Endothelial cell of umbilical vein (primary cell): ENCODE data around the gene HMGCS2. TPM values are rescaled to one million over a fixed set of nuclear protein-coding genes. Genes with fewer than 3 reads are reported as not detected.

Source experiments
- BruUV-seq: library from RNA; stranded (reverse); fragments of 400-500 nt; replicated peaks from 2 replicates; lab custom pipeline; 2021; lab: Mats Ljungman, UMichigan
- CTCF ChIA-PET: fragments of 300-600, 350-600 bp; sonication (Branson Sonifier 250); formaldehyde crosslinking; loops from one replicate; lab custom pipeline; 2021; ENCODE audit warnings: antibody characterized with exemption, inconsistent platforms; lab: Charles Lee
- POLR2A ChIA-PET: fragments of 300-600, 350-600 bp; sonication (Branson Sonifier 250); formaldehyde crosslinking; loops from one replicate; lab custom pipeline; 2021; ENCODE audit warnings: antibody characterized with exemption, inconsistent platforms; lab: Charles Lee
- DNase-seq: peaks from one replicate; pipeline ENCODE4 v3.0.0-alpha.2; 2011; ENCODE audit warnings: low read depth, low spot score
- FAIRE-seq: peaks from 2 replicates; lab custom pipeline; 2011; peaks lifted over from hg19 to GRCh38; lab: Jason Lieb, UNC
- H2AFZ ChIP-seq: 2 replicates; pipeline ENCODE4 v1.6.0; 2012; ENCODE audit warnings: low read depth, low read length, control low read depth, inconsistent platforms
- H3K27ac ChIP-seq: 2 replicates; pipeline ENCODE4 v1.5.1; 2011; ENCODE audit warnings: low read depth, mild to moderate bottlenecking, control low read depth, low read length, moderate library complexity; ENCODE audit not compliant: insufficient read depth
- H3K27me3 ChIP-seq, 2 experiments: 2 replicates each; pipeline versions ENCODE4 v1.6.0 to v1.6.1; 2011; ENCODE audit warnings: low read length in 2 of 2, mixed read lengths in 1 of 2; ENCODE audit not compliant: control insufficient read depth in 2 of 2, insufficient read depth in 2 of 2
- H3K36me3 ChIP-seq, 2 experiments: 2 replicates in 1 of 2; 3 replicates in 1 of 2; pipeline ENCODE4 v1.5.1; 2011; ENCODE audit warnings: low read length in 2 of 2, mild to moderate bottlenecking in 1 of 2, moderate library complexity in 1 of 2; ENCODE audit not compliant: control insufficient read depth in 2 of 2, insufficient read depth in 2 of 2; ENCODE audit errors: extremely low read depth in 1 of 2
- H3K4me1 ChIP-seq: 3 replicates; pipeline ENCODE4 v1.5.1; 2011; ENCODE audit warnings: mild to moderate bottlenecking, low read length; ENCODE audit not compliant: control insufficient read depth, insufficient read depth; ENCODE audit errors: extremely low read depth
- H3K4me2 ChIP-seq: 2 replicates; pipeline ENCODE4 v1.6.1; 2011; ENCODE audit warnings: low read length, control low read depth, mixed read lengths; ENCODE audit not compliant: insufficient read depth
- H3K4me3 ChIP-seq, 3 experiments: fragments of 200-600 bp in 1 of 3; sonication (generic), shearing (Covaris generic) in 1 of 3; replicated peaks in 1 of 3; 2 replicates each; pipeline ENCODE4 v1.5.1; 2011 to 2016; ENCODE audit warnings: control low read depth in 3 of 3, low read length in 3 of 3, mild to moderate bottlenecking in 2 of 3, inconsistent platforms in 1 of 3, low read depth in 1 of 3, moderate library complexity in 1 of 3; ENCODE audit not compliant: insufficient read depth in 1 of 3
- H3K79me2 ChIP-seq: 2 replicates; pipeline ENCODE4 v1.6.0; 2012; ENCODE audit warnings: low read length, inconsistent platforms; ENCODE audit not compliant: control insufficient read depth, insufficient read depth
- H3K9ac ChIP-seq: replicated peaks from 2 replicates; pipeline ENCODE3; 2011; ENCODE audit warnings: low read length, control low read depth; ENCODE audit not compliant: insufficient read depth; ENCODE audit errors: extremely low read depth
- H3K9me1 ChIP-seq: replicated peaks from 3 replicates; pipeline ENCODE4 v1.6.0; 2011; ENCODE audit warnings: mild to moderate bottlenecking, low read length; ENCODE audit not compliant: control insufficient read depth, insufficient read depth; ENCODE audit errors: extremely low read depth
- H3K9me3 ChIP-seq: replicated peaks from 2 replicates; pipeline ENCODE4 v1.5.1; 2012; ENCODE audit warnings: low read length, inconsistent platforms; ENCODE audit not compliant: control insufficient read depth, insufficient read depth
- H4K20me1 ChIP-seq: replicated peaks from 2 replicates; pipeline ENCODE3; 2011; ENCODE audit warnings: mild to moderate bottlenecking, low read length; ENCODE audit not compliant: control insufficient read depth, insufficient read depth; ENCODE audit errors: extremely low read depth
- CTCF ChIP-seq, 2 donors: IDR thresholded peaks; 1 replicate in 1 of 2; 2 replicates in 1 of 2; pipeline ENCODE4 v1.5.1; 2011; ENCODE audit warnings: low read length in 2 of 2, mild to moderate bottlenecking in 2 of 2, moderate library complexity in 2 of 2, control low read depth in 1 of 2, inconsistent platforms in 1 of 2, low read depth in 1 of 2; ENCODE audit not compliant: insufficient read depth in 1 of 2; ENCODE audit errors: extremely low read depth in 1 of 2
- EZH2 ChIP-seq: IDR thresholded peaks from 2 replicates; pipeline ENCODE4 v1.6.1; 2012; ENCODE audit warnings: borderline replicate concordance, low read depth, mild to moderate bottlenecking, moderate library complexity, low read length, inconsistent platforms; ENCODE audit not compliant: severe bottlenecking
- FOS ChIP-seq: IDR thresholded peaks from 2 replicates; pipeline ENCODE4 v1.6.1; 2011; ENCODE audit warnings: mild to moderate bottlenecking, low read length, moderate library complexity, borderline replicate concordance; ENCODE audit not compliant: insufficient read depth
- GATA2 ChIP-seq: IDR thresholded peaks from 2 replicates; pipeline ENCODE4 v1.7.0; 2011; ENCODE audit warnings: low read depth, mild to moderate bottlenecking, moderate library complexity, mixed read lengths, low read length; ENCODE audit not compliant: insufficient read length, insufficient read depth
- JUN ChIP-seq: IDR thresholded peaks from 2 replicates; pipeline ENCODE4 v1.6.1; 2011; ENCODE audit warnings: borderline replicate concordance, low read depth; ENCODE audit not compliant: insufficient read length, insufficient read depth
- MAX ChIP-seq: IDR thresholded peaks from 2 replicates; pipeline ENCODE4 v1.6.1; 2011; ENCODE audit not compliant: insufficient read depth, insufficient read length
- MYC ChIP-seq: IDR thresholded peaks from one replicate; pipeline ENCODE4 v1.6.1; 2011; ENCODE audit warnings: mild to moderate bottlenecking, low read depth, low read length
- POLR2A ChIP-seq: IDR thresholded peaks from 2 replicates; pipeline ENCODE4 v1.6.1; 2012; ENCODE audit warnings: low read depth, mild to moderate bottlenecking, control low read depth, low read length
- POLR2AphosphoS5 ChIP-seq: IDR thresholded peaks from 2 replicates; pipeline ENCODE4 v1.6.1; 2012; ENCODE audit warnings: low read depth, mild to moderate bottlenecking, control low read depth, low read length, moderate library complexity; ENCODE audit not compliant: insufficient read depth
- dilution Hi-C: fragments of 300-500 bp; cut with MboI; formaldehyde crosslinking; loops from one replicate; pipeline ENCODE4 v1.15.0; 2019; ENCODE audit warnings: low sequenced_read_pairs; ENCODE audit not compliant: extremely low pct_ligation_motif_present
- intact Hi-C: fragments of 100-400 bp; cut with micrococcal nuclease; formaldehyde crosslinking; loops from one replicate; pipeline ENCODE4 v1.10.0; 2022
- polyA plus RNA-seq, 4 experiments: library from polyadenylated mRNA; depleted of rRNA in 3 of 4; stranded (reverse) in 3 of 4; unstranded in 1 of 4; fragments of >200 nt; gene quantifications; 2 replicates each; pipeline versions ENCODE4 v1.2.1 to v1.2.3, GENCODE V29; 2011 to 2012; ENCODE audit warnings: missing spikeins in 1 of 4
- total RNA-seq: library from RNA; stranded (reverse); gene quantifications from 2 replicates; pipeline ENCODE4 v1.2.3, GENCODE V29; 2021

HMGCS2 gene
- total and polyA plus RNA-seq, 2 donors (not counting 3 experiments of a cell fraction or from before 2014, with no cell fraction given): not detected

DNA sequence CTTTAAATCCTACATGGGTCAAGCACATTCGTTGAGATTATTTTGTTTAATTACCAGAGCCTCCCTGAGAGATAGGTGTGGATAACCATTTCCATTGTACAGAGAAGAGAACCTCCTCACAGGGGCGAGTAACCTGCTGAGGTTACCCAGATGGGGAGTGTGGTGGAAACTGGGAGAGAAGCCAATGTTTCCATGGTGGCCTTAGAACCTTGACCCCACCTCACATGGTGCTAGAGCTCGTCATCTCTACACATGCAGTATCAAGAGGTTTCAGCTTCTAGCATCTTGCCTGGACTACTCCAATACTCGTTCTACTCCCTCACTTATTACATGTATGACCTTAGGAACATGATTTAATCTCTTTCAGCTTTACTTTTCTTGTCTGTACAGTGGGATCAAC lies 37.8 kb upstream of the HMGCS2 start:
- Histone ChIP-seq H3K36me3 (no peaks in the 10 kb centered on the region), H3K4me1 (no peaks in the 10 kb centered on the region), H3K79me2 (no peaks in the 10 kb centered on the region), H3K27me3 (peaks cover 12 to 36% of the 10 kb centered on the region in 2 experiments), H3K9ac (no peak overlapping the region), H4K20me1 (no peaks in the 10 kb centered on the region), H3K9me1 (no peaks in the 10 kb centered on the region), H3K4me2 (no peak overlapping the region), H3K9me3 (no peaks in the 10 kb centered on the region), H3K27ac (no peak overlapping the region), H2AFZ (no peak overlapping the region), H3K4me3 (no peak overlapping the region)
- DNase-seq (no peak), FAIRE-seq (no peak)
- POLR2A ChIA-PET: no interaction called here
- intact Hi-C loops: loop anchor here (10.0 kb wide), 1 partner anchor 222 kb away; no protein-coding TSS in a partner anchor
- BruUV-seq: no TSS peak
- dilution Hi-C loops: no loop called here
- no peak for TF ChIP-seq POLR2A
- TF ChIP-seq MAX: no peak
- TF ChIP-seq POLR2AphosphoS5: no peak
- no peak for TF ChIP-seq EZH2
- no peak for TF ChIP-seq JUN
- no peak for TF ChIP-seq GATA2
- TF ChIP-seq FOS: no peak
- no peak for TF ChIP-seq CTCF (IDR thresholded peaks at IDR 0.05; ENCODE audit: extremely low read depth in 1 of 2, insufficient read depth in 1 of 2, low read depth in 1 of 2, low read length in 2 of 2)
- no peak for TF ChIP-seq MYC
- CTCF ChIA-PET: interaction anchor here (1.1 kb wide), 1 partner anchor 8 kb away, joined by 3 read pairs; no protein-coding TSS in a partner anchor
